Measurements from ENCODE around the gene RFX1. TPM values are rescaled to one million over a fixed set of nuclear protein-coding genes. Genes with fewer than 3 reads are reported as not detected.

The RFX1 gene
- total RNA-seq, 2 experiments from 2014 or later: 13.8 to 14.0 TPM

- peaks cover 13% of the 10 kb centered on the region for H3K36me3 Mint-ChIP-seq (ENCODE audit: low read depth)
- CTCF ChIA-PET: interaction anchor here (1.0 to 2.0 kb wide), 4 partner anchors 29 to 122 kb away, joined by 3 to 7 read pairs (median 4); partner anchors contain the start of gene IL27RA
- no peaks in the 10 kb centered on the region for H3K9me3 Mint-ChIP-seq
- intact Hi-C loops (cut with micrococcal nuclease): loop anchor here (1.0 to 5.0 kb wide), 10 partner anchors 34 to 222 kb away; partner anchors contain the start of genes BRME1, CC2D1A, MISP3 and RFX1
- H3K4me3 Mint-ChIP-seq: peak within 1 kb of the TSS; percentile 96
- no peaks in the 10 kb centered on the region for H3K27me3 Mint-ChIP-seq (ENCODE audit: low read depth)
- DNase-seq: peak; percentile 100
- H3K4me1 Mint-ChIP-seq (ENCODE audit: low read depth): peaks cover 17% of the 10 kb centered on the region
- peak within 1 kb of the TSS; percentile 84 for H3K27ac Mint-ChIP-seq
Measured at GRCh38 chr19:13952154-13952930, 53.8 kb downstream of the RFX1 start, which contains the start of gene DCAF15. Gene DCAF15, plus strand, starts transcription at chr19:13952509. Its CDS starts 4 bp downstream, at chr19:13952513.

GRCh38 chr19:13951799-13952153, 54.3 kb downstream of the RFX1 start:
- H3K36me3 Mint-ChIP-seq (ENCODE audit: low read depth): peaks cover 9% of the 10 kb centered on the region
- H3K4me3 Mint-ChIP-seq: peak overlapping the region; percentile 96
- intact Hi-C loops (cut with micrococcal nuclease): loop anchor here (1.0 to 5.0 kb wide), 10 partner anchors 35 to 221 kb away; partner anchors contain the start of genes BRME1, CC2D1A, MISP3 and RFX1
- no peaks in the 10 kb centered on the region for H3K9me3 Mint-ChIP-seq
- H3K27ac Mint-ChIP-seq: peak overlapping the region; percentile 68
- H3K27me3 Mint-ChIP-seq (ENCODE audit: low read depth): no peaks in the 10 kb centered on the region
- H3K4me1 Mint-ChIP-seq (ENCODE audit: low read depth): peaks cover 17% of the 10 kb centered on the region
- CTCF ChIA-PET: interaction anchor here (1.0 to 2.0 kb wide), 3 partner anchors 90 to 122 kb away, joined by 3 to 7 read pairs (median 3); no protein-coding TSS in a partner anchor
- no peak for DNase-seq

GRCh38 chr19:13951043-13951442, 55.1 kb downstream of the RFX1 start:
- no peak for DNase-seq
- intact Hi-C loops (cut with micrococcal nuclease): loop anchor here (5.0 kb wide), 2 partner anchors 96 to 121 kb away; partner anchors contain the start of gene MISP3
- CTCF ChIA-PET: interaction anchor here (0.6 to 1.4 kb wide), 5 partner anchors 69 to 181 kb away, joined by 3 read pairs; no protein-coding TSS in a partner anchor
- peaks cover 4% of the 10 kb centered on the region for H3K36me3 Mint-ChIP-seq (ENCODE audit: low read depth)
- peaks cover 17% of the 10 kb centered on the region for H3K4me1 Mint-ChIP-seq (ENCODE audit: low read depth)
- no peak overlapping the region for H3K4me3 Mint-ChIP-seq
- H3K9me3 Mint-ChIP-seq: no peaks in the 10 kb centered on the region
- no peaks in the 10 kb centered on the region for H3K27me3 Mint-ChIP-seq (ENCODE audit: low read depth)
- H3K27ac Mint-ChIP-seq: no peak overlapping the region

- Mint-ChIP-seq H3K4me1 (ENCODE audit: low read depth) (no peaks in the 10 kb centered on the region), H3K9me3 (no peaks in the 10 kb centered on the region), H3K4me3 (no peak overlapping the region), H3K36me3 (ENCODE audit: low read depth) (no peaks in the 10 kb centered on the region), H3K27me3 (ENCODE audit: low read depth) (no peaks in the 10 kb centered on the region), H3K27ac (no peak overlapping the region)
- DNase-seq: no peak
- intact Hi-C loops (cut with micrococcal nuclease): no loop called here
- CTCF ChIA-PET: no interaction called here
Measured at GRCh38 chr19:13946414-13946813, 59.7 kb downstream of the RFX1 start.

- CTCF ChIA-PET: no interaction called here
- intact Hi-C loops (cut with micrococcal nuclease): no loop called here
- no peaks in the 10 kb centered on the region for H3K9me3 Mint-ChIP-seq
- peaks cover 2% of the 10 kb centered on the region for H3K27me3 Mint-ChIP-seq (ENCODE audit: low read depth)
- no peaks in the 10 kb centered on the region for H3K36me3 Mint-ChIP-seq (ENCODE audit: low read depth)
- no peaks in the 10 kb centered on the region for H3K4me1 Mint-ChIP-seq (ENCODE audit: low read depth)
- no peak for DNase-seq
- no peak overlapping the region for H3K27ac Mint-ChIP-seq
- H3K4me3 Mint-ChIP-seq: no peak overlapping the region
Measured at GRCh38 chr19:13942023-13942684, 64.0 kb downstream of the RFX1 start.

- intact Hi-C loops (cut with micrococcal nuclease): no loop called here
- DNase-seq: no peak
- H3K36me3 Mint-ChIP-seq (ENCODE audit: low read depth): no peaks in the 10 kb centered on the region
- no peak within 1 kb of the TSS for H3K4me3 Mint-ChIP-seq
- CTCF ChIA-PET: interaction anchor here (1.2 kb wide), 1 partner anchor 121 kb away, joined by 3 read pairs; no protein-coding TSS in a partner anchor
- H3K9me3 Mint-ChIP-seq: no peaks in the 10 kb centered on the region
- H3K4me1 Mint-ChIP-seq (ENCODE audit: low read depth): no peaks in the 10 kb centered on the region
- H3K27ac Mint-ChIP-seq: no peak within 1 kb of the TSS
- H3K27me3 Mint-ChIP-seq (ENCODE audit: low read depth): peaks cover 2% of the 10 kb centered on the region
Measured at GRCh38 chr19:13938301-13939064, 67.6 kb downstream of the RFX1 start, which contains the start of gene PODNL1. Gene PODNL1, minus strand, starts transcription at chr19:13938417. Its CDS starts 236 bp downstream, at chr19:13938181.

GRCh38 chr19:13937479-13938300, 68.4 kb downstream of the RFX1 start:
- DNase-seq: no peak
- Mint-ChIP-seq H3K27me3 (ENCODE audit: low read depth) (peaks cover 2% of the 10 kb centered on the region), H3K36me3 (ENCODE audit: low read depth) (no peaks in the 10 kb centered on the region), H3K4me1 (ENCODE audit: low read depth) (no peaks in the 10 kb centered on the region), H3K27ac (no peak overlapping the region), H3K9me3 (no peaks in the 10 kb centered on the region), H3K4me3 (no peak overlapping the region)
- CTCF ChIA-PET: no interaction called here
- intact Hi-C loops (cut with micrococcal nuclease): no loop called here

- CTCF ChIA-PET: interaction anchor here (0.5 to 1.1 kb wide), 4 partner anchors 19 to 508 kb away, joined by 3 read pairs; no protein-coding TSS in a partner anchor
Measured at GRCh38 chr19:13935765-13936510, 70.2 kb downstream of the RFX1 start.

GRCh38 chr19:13934785-13935109, 71.4 kb downstream of the RFX1 start:
- H3K36me3 Mint-ChIP-seq (ENCODE audit: low read depth): no peaks in the 10 kb centered on the region
- DNase-seq: no peak
- no peaks in the 10 kb centered on the region for H3K9me3 Mint-ChIP-seq
- no peaks in the 10 kb centered on the region for H3K4me1 Mint-ChIP-seq (ENCODE audit: low read depth)
- no peak overlapping the region for H3K27ac Mint-ChIP-seq
- intact Hi-C loops (cut with micrococcal nuclease): no loop called here
- peaks cover 2% of the 10 kb centered on the region for H3K27me3 Mint-ChIP-seq (ENCODE audit: low read depth)
- H3K4me3 Mint-ChIP-seq: no peak overlapping the region
- CTCF ChIA-PET: no interaction called here

More at GRCh38 chr19:13935765-13936510, 70.2 kb downstream of the RFX1 start:
- no peak overlapping the region for H3K27ac Mint-ChIP-seq
- no peaks in the 10 kb centered on the region for H3K9me3 Mint-ChIP-seq
- intact Hi-C loops (cut with micrococcal nuclease): no loop called here
- no peaks in the 10 kb centered on the region for H3K4me1 Mint-ChIP-seq (ENCODE audit: low read depth)
- no peaks in the 10 kb centered on the region for H3K36me3 Mint-ChIP-seq (ENCODE audit: low read depth)
- H3K27me3 Mint-ChIP-seq (ENCODE audit: low read depth): peaks cover 2% of the 10 kb centered on the region
- H3K4me3 Mint-ChIP-seq: no peak overlapping the region
- DNase-seq: no peak

GRCh38 chr19:13932911-13933393, 73.2 kb downstream of the RFX1 start:
- Mint-ChIP-seq H3K4me3 (no peak overlapping the region), H3K27me3 (ENCODE audit: low read depth) (peaks cover 2% of the 10 kb centered on the region), H3K36me3 (ENCODE audit: low read depth) (peaks cover 4% of the 10 kb centered on the region), H3K27ac (no peak overlapping the region), H3K4me1 (ENCODE audit: low read depth) (no peaks in the 10 kb centered on the region), H3K9me3 (no peaks in the 10 kb centered on the region)
- CTCF ChIA-PET: interaction anchor here (1.0 to 1.2 kb wide), 2 partner anchors 97 to 127 kb away, joined by 3 read pairs; no protein-coding TSS in a partner anchor
- DNase-seq: no peak
- intact Hi-C loops (cut with micrococcal nuclease): no loop called here

Data from activated naive CD4-positive, alpha-beta T cell treated with anti-CD3 and anti-CD28 coated beads for 36 hours (primary cell).